Loucy (cell line): ENCODE measurements around the gene PPP6R1.

Experiments used
- CTCF ChIP-seq: fragments of 200-600 bp; sonication (generic); conservative IDR thresholded peaks from 2 replicates; pipeline ENCODE4 v1.5.1; 2014; ENCODE audit warnings: mild to moderate bottlenecking, antibody characterized with exemption, low read length
- EZH2phosphoT487 ChIP-seq: fragments of 200-600 bp; IDR thresholded peaks from 2 replicates; pipeline ENCODE4 v1.6.1; 2018; ENCODE audit warnings: antibody characterized with exemption, mild to moderate bottlenecking, moderate library complexity, borderline replicate concordance

DNA sequence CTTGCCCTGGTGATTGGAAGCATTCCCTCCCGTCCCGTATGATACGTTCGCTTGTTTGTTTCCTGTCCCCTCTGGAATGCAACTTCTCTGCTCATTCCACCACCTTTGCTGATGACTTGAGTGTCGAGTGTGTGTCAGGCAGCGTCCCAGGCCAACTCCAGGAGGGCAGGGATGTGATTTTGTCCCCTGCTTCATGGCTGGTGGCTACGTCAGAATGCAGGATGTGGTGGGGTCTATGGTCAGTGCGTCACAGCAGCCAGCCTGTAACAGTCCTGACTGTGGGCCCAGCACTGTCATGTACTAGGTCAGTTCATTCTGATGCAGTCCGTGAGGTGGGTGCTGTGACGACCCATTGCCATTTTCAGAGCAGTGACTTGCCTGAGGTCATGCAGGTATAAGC is 41.2 kb upstream of the PPP6R1 start:
- no peak for TF ChIP-seq CTCF
- no peak for TF ChIP-seq EZH2phosphoT487
